GM19043 (cell line): Measurements from ENCODE around the gene ACSS2.
A peak's percentile ranks its signal among the peaks of the same experiment; 100 is the strongest.
"Not testable (repeated sequence)": the region's sequence is repeated elsewhere in the genome, so short reads cannot be mapped to it uniquely, and the experiment has no call there.

Source experiments
- ATAC-seq: cut with Tn5 transposase; IDR thresholded peaks from one replicate; pipeline ENCODE4 v1.9.1; 2021; ENCODE audit warnings: low read depth; ENCODE audit not compliant: unreplicated experiment

ACSS2 gene

GRCh38 chr20:34872622-34873224 lies 3.7 kb upstream of the ACSS2 start, which contains the start of gene GGT7:
Gene GGT7 (minus strand): TSS chr20:34872856. CDS start chr20:34872815, 41 bp downstream.
- ATAC-seq: no peak

GRCh38 chr20:34873583-34874093 lies 2.8 kb upstream of the ACSS2 start:
- no peak for ATAC-seq

- ATAC-seq: no peak
These were observed 2.2 kb upstream of the ACSS2 start for GRCh38 chr20:34874094-34874654.

- ATAC-seq: peak; percentile 63
These were observed 588 bp upstream of the ACSS2 start for GRCh38 chr20:34875642-34876405.

GRCh38 chr20:34880215-34880850 lies 3.9 kb downstream of the ACSS2 start:
- no peak for ATAC-seq

- not testable (repeated sequence) for ATAC-seq
These were observed 4.6 kb downstream of the ACSS2 start for GRCh38 chr20:34880971-34881370.

GRCh38 chr20:34881689-34882088 lies 5.3 kb downstream of the ACSS2 start:
- no peak for ATAC-seq

GRCh38 chr20:34883087-34883688 lies 6.8 kb downstream of the ACSS2 start:
- ATAC-seq: no peak

GRCh38 chr20:34883809-34884208 lies 7.4 kb downstream of the ACSS2 start:
- ATAC-seq: no peak

- no peak for ATAC-seq
These were observed 7.8 kb downstream of the ACSS2 start for GRCh38 chr20:34884260-34884659.

GRCh38 chr20:34886122-34886521 lies 9.7 kb downstream of the ACSS2 start:
- no peak for ATAC-seq

- no peak for ATAC-seq
These were observed 10.6 kb downstream of the ACSS2 start for GRCh38 chr20:34887023-34887422.

GRCh38 chr20:34888468-34888867 lies 12.1 kb downstream of the ACSS2 start:
- ATAC-seq: no peak

- no peak for ATAC-seq
These were observed 15.0 kb downstream of the ACSS2 start for GRCh38 chr20:34891166-34892062.

GRCh38 chr20:34892671-34893070 lies 16.3 kb downstream of the ACSS2 start:
- no peak for ATAC-seq

GRCh38 chr20:34894723-34895122 lies 18.3 kb downstream of the ACSS2 start:
- no peak for ATAC-seq

GRCh38 chr20:34895465-34895864 lies 19.1 kb downstream of the ACSS2 start:
- ATAC-seq: no peak

GRCh38 chr20:34896086-34896621 lies 19.7 kb downstream of the ACSS2 start:
- no peak for ATAC-seq

GRCh38 chr20:34898129-34898528 lies 21.7 kb downstream of the ACSS2 start:
- ATAC-seq: not testable (repeated sequence)
